ENCODE results near the gene RLBP1.
A peak's percentile ranks its signal among the peaks of the same experiment; 100 is the strongest.
"Not testable (repeated sequence)": the region's sequence is repeated elsewhere in the genome, so short reads cannot be mapped to it uniquely, and the experiment has no call there.

The RLBP1 gene

GRCh38 chr15:89221543-89221942 lies at the start of gene RLBP1:
RLBP1 (minus strand) TSS chr15:89221579; CDS start chr15:89218975, 2,604 bp downstream.
- DNase-seq = peak; percentile 24

DNA sequence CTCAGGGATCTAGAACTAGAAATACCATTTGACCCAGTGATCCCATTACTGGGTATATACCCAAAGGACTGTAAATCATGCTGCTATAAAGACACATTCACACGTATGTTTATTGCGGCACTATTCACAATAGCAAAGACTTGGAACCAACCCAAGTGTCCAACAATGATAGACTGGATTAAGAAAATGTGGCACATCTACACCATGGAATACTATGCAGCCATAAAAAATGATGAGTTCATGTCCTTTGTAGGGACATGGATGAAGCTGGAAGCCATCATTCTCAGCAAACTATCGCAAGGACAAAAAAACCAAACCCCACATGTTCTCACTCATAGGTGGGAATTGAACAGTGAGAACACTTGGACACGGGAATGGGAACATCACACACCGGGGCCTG lies 28.8 kb upstream of the RLBP1 start:
- not testable (repeated sequence) for DNase-seq

GRCh38 chr15:89248584-89248983 lies 27.2 kb upstream of the RLBP1 start:
- no peak for DNase-seq

GRCh38 chr15:89247446-89247845 lies 26.1 kb upstream of the RLBP1 start:
- no peak for DNase-seq

- no peak for DNase-seq
These were observed 23.2 kb upstream of the RLBP1 start for GRCh38 chr15:89244574-89244903.

- peak; percentile 98 for DNase-seq
These were observed 22.6 kb upstream of the RLBP1 start, which contains the start of gene FANCI for GRCh38 chr15:89243691-89244573. FANCI (plus strand) TSS chr15:89243979; CDS start chr15:89247648, 3,669 bp downstream.

- no peak for DNase-seq
These were observed 21.8 kb upstream of the RLBP1 start for GRCh38 chr15:89243046-89243690.

DNA sequence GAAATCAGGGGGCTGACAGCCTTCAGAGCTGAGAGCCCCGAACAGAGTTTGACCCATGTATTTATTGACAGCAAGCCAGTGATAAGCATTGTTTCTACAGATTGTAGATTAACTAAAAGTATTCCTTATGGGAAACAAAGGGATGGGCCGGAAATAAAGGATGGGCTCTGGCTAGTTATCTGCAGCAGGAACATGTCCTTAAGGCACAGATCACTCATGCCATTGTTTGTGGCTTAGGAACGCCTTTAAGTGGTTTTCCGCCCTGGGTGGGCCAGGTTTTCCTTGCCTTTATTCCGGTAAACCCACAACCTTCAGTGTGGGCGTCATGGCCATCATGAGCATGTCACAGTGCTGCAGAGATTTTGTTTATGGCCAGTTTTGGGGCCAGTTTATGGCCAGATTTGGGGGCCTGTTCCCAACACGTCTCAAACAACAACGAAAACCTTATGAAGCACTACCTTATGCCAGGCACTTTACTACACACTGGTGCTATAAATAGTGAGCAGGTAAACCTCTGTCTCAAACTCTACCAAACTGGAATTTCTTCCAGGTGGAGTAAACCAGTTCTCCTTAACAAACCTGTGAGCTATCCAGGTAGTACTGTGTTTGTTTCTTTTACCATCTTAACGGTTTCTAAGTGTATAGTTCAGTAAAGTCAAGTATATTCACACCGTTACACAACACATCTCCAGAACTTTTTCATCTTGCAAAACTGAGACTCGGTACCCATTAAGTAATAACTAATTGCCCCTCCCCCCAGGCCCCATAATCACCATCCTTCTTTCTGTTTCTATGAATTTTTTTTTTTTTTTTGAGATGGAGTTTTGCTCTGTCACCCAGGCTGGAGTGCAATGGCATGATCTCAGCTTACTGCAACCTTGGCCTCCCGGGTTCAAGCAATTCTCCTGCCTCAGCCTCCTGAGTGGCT lies 18.8 kb upstream of the RLBP1 start:
- DNase-seq = not testable (repeated sequence)

DNA sequence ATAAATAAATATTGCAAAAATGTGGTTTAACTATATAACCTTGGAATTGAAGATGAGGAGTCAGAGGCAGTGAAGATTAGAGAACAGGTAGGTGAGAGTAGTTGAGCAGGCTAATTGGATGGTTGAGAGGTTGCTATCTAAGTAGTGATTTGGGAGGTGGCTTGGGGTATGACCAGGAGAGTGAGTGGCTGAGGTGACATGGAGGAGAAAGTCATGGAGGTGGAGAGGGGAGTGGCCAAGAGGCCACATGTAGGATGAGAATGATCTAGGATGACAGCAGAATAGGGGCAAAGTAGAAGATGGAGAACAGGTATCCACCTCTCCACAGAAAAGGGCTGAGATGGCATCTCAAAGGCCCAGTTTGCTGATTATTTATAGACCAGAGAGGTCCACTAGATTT lies 10.5 kb upstream of the RLBP1 start:
- no peak for DNase-seq

DNA sequence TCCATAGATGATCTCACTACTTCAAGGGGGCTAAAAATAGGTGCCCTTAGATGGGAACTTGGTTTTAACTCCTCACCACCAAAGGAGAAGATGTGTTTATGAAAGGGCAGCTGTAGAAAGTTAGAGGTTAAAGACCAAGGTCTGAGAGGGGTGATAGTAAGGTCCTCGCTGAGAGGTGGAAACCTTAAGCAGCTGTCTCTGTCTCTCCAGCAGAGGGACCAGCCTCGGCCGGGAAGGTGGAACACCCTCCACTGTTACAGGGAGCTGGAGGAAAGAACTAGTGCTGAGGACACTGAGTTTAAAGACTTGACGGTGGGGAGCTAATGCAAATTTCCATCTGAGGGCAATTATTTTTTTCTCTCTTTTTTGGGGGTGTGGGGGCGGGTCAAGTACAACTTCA lies 8.9 kb upstream of the RLBP1 start:
- no peak for DNase-seq

GRCh38 chr15:89227425-89227824 lies 6.0 kb upstream of the RLBP1 start:
- no peak for DNase-seq

- DNase-seq = no peak
These were observed 5.2 kb upstream of the RLBP1 start for GRCh38 chr15:89226359-89227221.

GRCh38 chr15:89225588-89225987 lies 4.2 kb upstream of the RLBP1 start:
- no peak for DNase-seq

DNA sequence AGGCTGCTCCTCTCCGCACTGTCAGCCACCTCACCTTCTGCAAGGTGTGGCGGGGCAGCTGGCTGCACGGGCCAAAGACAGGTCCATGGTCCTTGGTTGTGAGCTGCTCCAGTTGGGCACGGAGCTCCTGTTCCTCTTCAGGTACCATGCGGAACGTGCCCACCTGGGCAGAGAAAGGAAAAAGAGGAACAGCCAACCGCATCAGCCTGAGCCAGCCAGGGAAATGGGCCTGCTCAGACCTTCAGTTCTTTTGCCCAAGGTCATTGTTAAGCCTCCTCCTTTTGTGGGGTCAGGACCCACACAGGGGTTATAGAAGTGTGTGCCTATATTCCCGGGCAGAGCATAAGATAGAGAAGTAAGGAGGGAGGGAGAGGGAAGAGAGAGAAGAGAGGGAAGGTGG lies 2.8 kb downstream of the RLBP1 start:
- no peak for DNase-seq

DNA sequence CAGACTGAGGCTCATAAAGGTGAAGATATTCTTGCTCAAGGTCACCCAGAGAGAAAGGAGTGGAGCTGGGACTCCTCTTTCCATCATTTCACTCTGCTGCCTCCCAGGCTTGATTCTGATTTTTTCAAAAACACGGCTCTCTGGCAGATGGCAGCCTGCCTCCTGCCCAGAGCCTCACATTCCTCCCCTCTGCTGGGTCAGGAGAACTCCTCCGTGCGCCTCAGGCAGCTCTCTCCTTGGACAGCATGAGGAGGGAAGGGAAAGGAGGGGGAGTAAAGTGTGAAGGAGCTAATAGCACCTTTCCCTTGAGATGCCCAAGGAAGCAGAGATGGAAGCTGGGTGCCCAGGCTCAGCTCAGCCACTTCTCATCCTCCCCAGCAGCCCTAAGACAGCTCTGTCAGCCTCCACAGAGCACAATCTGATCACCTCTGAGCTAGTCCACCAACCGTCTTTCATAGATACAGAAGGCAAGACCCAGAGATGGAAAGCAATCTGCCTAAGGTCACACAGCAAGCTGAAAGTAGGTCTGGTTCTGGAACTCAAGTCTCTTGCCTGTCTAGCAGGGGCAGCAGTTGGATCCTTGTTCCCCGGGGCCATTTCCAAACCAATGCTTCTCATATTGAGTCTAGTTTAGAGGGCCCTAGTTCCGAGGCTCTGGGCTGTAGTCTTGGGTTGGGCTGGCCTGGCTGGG lies 3.5 kb downstream of the RLBP1 start:
- no peak for DNase-seq

- DNase-seq = no peak
These were observed 4.3 kb downstream of the RLBP1 start for GRCh38 chr15:89217031-89217430.

DNA sequence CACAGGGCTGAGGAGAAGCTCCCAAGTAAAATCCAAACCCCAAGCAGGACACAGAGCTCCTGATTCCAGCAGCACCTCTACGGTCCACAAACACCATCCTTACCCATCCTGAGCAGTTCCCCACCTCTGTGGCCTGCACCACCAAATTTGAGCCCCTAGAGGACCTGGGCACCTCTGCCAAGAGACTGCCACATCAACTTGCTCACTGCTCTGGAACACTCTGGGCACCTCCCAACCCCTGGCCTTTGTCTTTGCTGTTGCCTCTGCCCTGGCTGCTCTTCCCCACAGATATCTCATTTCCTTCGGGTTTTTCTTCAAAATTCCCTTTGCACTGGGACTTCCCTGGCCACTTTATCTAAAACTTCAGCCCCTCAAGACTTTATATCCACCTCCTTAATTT lies 5.8 kb downstream of the RLBP1 start:
- DNase-seq = no peak

DNA sequence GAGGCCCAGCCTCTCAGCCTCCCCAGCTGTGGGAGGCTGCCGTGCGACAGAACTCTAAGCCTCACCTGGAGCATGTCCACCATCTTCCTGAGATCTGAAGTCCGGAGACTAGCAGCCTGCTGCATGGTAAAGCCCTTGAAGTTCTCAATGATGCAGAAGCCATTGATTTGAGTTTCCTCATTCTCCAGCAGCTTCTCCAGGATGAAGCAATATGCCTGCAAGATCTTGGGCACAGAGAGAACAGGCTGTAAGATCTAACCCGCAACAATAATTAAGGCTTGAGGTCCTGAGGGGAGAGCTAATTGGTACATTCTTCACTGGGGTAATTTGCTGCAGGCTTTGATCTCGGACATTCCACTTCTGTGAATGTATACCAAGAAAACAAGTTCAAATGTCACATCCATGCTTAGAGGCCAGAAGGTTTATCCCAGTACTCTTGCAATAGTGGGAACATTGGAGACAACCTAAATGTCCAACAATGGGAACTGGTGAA lies 9.7 kb downstream of the RLBP1 start:
- no peak for DNase-seq

DNA sequence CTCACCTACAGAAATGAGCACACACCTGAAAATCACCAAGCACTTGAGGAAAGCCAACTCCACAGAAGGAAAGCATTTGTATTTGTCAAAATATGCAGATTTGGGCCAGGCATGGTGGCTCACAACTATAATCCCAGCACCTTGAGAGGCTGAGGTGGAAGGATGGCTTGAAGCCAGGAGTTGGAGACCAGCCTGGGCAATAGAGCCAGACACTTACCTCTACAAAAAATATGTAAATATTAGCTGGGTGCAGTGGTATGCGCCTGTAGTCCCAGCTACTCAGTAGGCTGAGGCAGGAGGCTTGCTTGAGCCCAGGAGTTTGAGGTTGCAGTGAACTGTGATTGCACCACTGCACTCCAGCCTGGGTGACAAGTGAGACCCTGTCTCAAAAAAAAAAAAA lies 12.3 kb downstream of the RLBP1 start:
- no peak for DNase-seq

GRCh38 chr15:89208256-89208655 lies 13.1 kb downstream of the RLBP1 start:
- no peak for DNase-seq

GRCh38 chr15:89206908-89207331 lies 14.5 kb downstream of the RLBP1 start:
- peak; percentile 86 for DNase-seq
